Activated effector memory CD4-positive, alpha-beta T cell treated with anti-CD3 and anti-CD28 coated beads, Interleukin-2, amount 50 U/mL, for 16 hours (primary cell): ENCODE measurements around the gene FBLN5.

Experiments
- DNase-seq: peaks from one replicate; pipeline ENCODE4 v3.0.0-alpha.2; 2020

The FBLN5 gene

DNA sequence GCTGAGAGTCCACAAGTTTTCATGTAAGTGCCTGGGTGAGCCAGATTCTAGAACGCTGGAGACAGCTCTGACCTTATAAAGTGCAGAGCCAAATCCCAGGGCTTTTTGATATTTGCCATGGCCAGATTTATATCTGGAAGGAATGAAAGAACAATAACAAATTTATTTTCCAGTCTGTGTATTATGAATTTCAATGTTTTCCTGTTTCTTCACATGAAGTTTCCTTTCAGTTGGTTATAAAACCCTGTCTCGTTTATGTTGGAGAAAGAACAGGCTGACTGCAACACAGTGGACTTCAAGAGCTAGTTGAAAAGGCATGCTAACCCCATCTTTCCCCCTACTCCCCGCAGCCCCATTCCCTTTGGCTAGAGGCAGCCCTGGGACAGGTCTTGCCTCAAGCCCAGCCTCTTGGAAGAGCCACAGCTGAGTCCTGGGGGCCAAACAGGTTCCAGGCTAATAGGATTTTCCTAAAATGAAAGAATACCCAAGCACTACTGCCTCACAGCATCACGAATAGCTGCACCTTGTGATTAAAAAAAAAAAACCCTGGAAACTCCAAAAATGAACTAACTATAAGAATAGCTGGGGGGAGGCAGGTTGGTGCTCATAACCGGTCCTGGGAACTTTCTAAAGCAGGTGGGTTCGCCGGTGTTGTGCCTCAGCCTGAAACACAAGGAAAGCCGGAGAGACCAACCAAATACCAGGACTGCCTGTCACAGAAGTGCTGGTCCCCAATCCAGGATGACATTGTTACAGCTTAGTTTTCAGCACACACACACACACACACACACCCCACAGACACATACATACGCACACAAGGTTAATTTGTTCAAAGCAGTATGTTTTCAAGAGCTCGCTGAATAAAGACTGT is 1.5 kb downstream of the FBLN5 start:
- DNase-seq: no peak

GRCh38 chr14:91942946-91943345 is 4.5 kb downstream of the FBLN5 start:
- no peak for DNase-seq

GRCh38 chr14:91942128-91942527 is 5.4 kb downstream of the FBLN5 start:
- no peak for DNase-seq

DNA sequence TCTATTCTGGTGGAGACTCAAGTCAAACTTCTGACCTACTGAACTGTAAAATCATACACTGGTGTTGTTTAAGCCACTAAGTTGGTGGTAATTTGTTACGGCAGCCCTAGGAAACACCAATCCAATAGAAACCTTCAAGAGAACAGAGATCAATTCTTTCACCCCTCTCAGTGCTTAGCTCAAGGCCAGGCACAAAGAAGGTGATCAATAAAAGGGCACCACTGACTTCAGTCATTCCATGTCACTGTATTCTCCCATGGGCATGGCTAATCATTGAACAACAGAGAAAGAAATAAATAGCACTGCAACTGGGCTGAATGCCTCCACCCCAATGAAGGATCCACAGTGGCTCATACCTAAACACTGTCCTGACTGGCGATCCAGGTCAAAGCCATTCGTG is 7.3 kb downstream of the FBLN5 start:
- DNase-seq: no peak

DNA sequence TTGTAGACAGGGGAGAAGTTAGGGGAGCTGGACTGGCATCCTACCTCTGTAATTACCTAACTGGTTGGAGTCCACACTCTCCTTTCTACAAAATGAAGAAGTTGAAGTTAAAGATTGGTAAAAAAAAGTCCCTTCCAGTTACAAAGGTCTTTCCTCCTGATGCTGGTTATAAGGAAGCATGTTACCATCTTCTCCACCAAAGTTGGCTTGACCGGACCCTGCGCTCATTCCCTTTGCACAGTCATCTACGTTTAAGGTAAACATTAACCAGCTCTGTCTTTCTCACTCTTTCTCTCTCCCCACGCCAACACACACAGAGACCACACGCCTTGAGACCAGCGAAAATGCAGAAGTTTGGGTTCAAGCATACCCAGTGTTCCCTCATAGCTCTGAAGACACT is 11.9 kb downstream of the FBLN5 start:
- DNase-seq: no peak

DNA sequence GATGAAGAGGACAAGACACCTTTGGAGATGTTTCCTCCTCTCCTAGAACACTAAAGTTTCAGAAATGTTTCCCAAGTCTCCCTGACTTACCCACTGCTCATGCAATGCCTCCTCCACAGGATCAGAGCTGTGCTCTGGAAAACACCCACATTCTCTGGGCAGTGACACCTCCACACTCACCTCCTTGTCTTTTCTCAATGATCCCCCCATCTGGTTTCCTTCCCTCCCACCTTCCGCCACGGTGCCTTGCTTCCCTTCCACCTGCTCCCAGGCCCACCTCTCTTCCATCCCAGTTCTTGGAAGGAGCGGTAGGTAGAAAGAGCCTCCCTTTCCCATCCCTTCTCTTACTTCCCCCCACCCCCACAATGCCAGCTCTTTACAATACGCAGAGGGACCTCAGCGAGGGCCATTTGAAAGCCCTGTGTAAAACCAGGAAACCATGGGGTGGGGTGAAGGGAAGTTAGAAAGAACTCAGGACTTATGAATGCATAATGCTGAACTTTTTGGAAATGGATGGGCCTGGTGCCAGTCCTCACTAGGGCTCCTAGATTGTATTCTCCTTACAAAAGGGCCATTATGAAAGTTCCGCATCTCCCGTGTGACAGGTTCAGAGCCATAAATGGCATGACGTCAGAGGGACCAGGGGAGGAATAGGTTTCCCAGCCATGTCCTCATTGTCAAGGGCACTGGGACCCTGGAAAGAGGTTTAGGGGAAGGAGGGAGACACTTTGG is 12.8 kb downstream of the FBLN5 start:
- DNase-seq: no peak

DNA sequence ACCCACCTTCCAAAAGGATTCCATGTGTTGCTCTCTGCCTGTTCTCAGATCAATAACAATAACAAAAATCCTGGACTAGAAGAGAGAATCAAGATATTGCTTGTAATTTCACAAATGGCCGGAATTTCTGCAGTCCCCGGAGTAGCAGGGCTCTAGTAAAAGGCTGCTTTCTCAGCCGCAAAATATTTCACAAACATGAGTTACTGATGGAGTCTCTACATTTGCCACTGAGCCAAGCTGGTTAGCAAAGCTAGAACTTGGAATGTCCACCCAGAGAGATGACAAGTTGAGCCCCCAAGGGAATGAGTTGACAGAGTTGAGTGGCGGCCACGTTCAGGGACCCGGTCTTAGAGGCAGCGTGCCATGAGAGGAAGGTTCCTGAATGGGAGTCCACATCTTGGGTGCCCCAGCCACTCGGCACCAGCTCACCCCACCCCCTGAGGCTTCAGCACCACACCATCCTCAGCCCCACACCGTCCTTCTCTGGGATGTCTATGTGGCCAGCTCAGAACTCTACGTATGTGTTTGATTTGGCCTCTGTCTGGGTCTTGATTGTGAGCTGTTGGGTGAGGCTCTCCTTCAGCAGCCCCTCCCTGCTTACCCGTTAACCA is 15.9 kb downstream of the FBLN5 start:
- DNase-seq: no peak

- no peak for DNase-seq
Observed at GRCh38 chr14:91929700-91930099, 17.8 kb downstream of the FBLN5 start.

GRCh38 chr14:91927800-91928199 is 19.7 kb downstream of the FBLN5 start:
- no peak for DNase-seq

- no peak for DNase-seq
Observed at GRCh38 chr14:91927191-91927590, 20.3 kb downstream of the FBLN5 start.

GRCh38 chr14:91926131-91926890 is 21.2 kb downstream of the FBLN5 start:
- no peak for DNase-seq

- DNase-seq: no peak
Observed at GRCh38 chr14:91925727-91926121, 21.8 kb downstream of the FBLN5 start.

DNA sequence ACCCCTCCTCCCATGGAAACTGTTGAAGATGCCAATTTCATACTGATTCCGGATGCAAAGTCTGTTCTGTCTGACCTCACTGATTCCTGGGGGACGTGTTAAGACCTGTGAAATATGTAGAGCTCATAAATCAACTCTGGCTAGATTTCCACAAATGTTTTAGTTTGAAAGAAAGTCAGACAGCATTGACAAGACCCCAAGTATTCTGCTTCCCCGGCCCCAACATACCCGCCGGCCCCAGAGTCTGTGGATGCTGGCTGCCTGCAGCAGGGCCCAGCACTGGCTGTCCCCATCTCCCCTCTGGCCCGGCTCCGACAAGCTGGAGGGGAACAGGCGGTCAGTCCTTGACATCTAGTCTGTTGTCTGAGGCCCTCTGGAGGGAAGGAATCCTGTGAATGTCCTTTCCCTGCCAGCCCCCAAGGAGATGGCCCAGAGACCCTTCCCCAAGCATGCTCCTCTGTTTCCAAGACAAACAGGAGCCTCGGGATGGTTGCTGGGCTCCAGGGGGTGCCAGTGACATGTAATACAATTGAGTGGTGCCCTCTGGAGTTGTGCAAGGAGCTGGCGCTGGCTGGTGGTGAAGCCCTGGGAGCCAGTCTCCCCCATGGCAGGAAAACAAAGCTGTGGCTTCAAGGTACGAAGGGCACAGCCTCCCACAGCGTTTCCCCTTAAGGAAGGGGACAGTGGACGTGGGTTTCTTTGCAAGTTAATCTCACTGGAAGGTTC is 22.3 kb downstream of the FBLN5 start:
- no peak for DNase-seq

DNA sequence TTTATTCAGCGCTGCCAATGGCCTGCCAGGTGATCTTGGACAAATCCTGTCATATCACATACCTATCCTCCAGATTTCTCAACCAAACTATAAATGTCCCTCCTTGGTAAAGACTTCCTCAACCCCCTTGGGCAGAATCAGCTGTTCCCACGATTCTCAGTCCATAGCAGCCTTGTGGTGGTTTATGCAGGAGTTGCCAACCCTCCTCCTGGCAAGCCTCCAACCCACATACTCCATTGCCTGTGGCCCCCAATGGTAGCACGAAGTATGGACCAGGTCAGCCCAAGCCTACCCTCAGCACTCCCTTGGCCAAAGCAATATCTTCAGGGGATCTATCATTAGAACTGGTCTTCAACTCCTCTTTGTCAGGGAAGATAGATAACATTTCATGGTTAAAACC is 27.0 kb downstream of the FBLN5 start:
- no peak for DNase-seq

- no peak for DNase-seq
Observed at GRCh38 chr14:91919814-91920213, 27.7 kb downstream of the FBLN5 start.

GRCh38 chr14:91918186-91918883 is 29.2 kb downstream of the FBLN5 start:
- no peak for DNase-seq

GRCh38 chr14:91912035-91912434 is 35.5 kb downstream of the FBLN5 start:
- no peak for DNase-seq

DNA sequence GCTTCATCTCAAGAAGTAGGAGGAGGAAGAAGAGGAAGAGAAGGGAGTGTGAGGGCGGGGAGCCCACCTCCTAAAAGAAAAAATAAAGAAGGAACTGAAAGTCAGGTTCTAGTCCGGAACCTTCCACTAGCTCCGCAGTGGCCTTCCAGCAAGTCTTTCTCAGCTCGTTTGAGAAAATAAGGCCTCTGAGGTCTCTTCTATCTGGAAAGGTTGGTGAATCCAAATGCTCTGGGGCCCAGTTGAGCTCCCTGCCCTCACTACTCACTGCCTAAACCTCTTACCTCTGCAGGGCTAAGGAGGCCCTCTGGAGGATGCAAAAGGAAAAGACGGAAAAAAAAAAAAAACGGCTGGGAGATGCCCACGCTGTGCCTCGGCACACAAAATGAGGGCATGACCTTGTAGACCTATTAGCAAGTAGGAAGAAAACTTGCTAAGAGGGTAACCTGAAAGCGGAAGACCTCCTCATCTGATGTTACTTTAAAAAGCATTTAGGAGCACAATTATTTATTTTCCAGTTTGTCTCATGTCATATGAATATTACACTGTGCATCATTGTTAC is 35.9 kb downstream of the FBLN5 start:
- DNase-seq: peak; percentile 67

DNA sequence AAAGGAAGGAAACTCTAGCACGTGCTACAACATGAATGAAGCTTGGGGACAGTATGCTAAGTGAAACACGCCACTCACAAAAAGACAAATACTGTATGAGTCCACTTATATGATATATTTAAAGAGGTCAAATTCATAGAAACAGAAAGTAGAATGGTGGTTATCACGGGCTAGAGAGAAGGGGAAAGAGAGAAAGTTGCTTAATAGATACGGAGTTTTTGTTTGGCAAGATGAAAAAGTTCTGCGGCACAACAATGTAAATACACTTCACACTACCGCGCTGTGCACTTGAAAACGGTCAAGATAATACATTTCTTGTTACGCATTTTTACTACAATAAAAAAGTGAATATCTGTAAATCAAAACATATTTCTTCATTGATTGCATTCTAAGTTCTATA is 37.3 kb downstream of the FBLN5 start:
- DNase-seq: no peak

DNA sequence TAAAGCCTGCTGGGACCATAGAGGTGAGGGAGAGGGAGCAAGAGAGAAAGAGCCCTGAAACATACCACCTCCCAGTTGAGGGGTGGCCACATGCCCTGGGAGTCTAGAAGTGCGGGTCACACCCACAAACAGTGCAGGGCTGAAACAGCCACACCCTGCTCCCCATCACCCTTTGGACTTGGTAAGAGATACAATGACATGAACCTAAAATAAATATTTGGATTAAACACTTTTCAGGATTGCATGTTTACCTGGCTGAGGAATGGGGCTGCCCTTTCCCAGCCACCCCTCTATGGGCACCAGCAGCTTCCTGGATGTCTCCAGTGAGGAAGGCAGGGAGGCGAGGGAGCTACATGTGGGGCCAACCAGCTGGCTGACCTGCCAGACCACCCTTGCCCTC is 41.1 kb downstream of the FBLN5 start:
- no peak for DNase-seq

DNA sequence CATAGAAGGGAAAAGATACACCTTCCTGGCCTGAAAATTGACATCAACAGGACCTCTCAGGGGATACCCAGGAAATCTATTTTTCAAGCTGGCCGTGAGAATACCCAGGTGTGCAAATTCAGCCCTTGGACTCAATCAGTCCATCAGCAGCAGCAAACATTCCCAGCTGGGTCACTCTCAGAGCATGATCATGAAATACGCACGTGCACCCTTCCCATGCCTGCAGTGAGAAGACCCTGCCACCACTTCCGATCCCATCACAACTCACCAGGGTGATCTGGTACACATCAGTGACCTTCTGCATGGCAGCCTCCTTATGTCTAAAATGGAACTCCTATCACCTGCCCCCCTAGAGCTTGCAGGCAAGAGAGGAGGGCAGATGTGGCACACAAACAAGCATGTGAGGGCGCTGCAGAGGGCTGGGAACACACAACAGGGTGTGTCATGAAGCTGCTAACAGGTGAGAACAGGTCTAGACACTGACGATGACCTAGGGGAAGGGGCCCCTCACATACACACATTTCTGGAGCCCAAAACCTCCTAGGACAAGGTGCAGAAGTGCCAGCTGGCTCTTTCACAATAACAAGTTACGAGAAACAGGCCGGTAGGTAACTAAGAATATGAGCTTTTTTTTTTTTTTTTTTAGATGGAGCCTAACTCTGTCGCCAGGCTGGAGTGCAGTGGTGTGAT is 42.4 kb downstream of the FBLN5 start:
- no peak for DNase-seq
